H7 (cell line): ENCODE measurements around the gene LRIT1. TPM values are rescaled to one million over a fixed set of nuclear protein-coding genes. Genes with fewer than 3 reads are reported as not detected.

ENCODE experiments used
- DNase-seq: peaks from one replicate; pipeline ENCODE4 v3.0.0; 2012
- H3K27me3 ChIP-seq: 2 replicates; pipeline ENCODE4 v1.6.0; 2011; ENCODE audit warnings: mild to moderate bottlenecking, low read length; ENCODE audit not compliant: control insufficient read depth, insufficient read depth
- H3K36me3 ChIP-seq: replicated peaks from 2 replicates; pipeline ENCODE4 v1.5.1; 2011; ENCODE audit warnings: low read length; ENCODE audit not compliant: control insufficient read depth, insufficient read depth
- H3K4me3 ChIP-seq: 2 replicates; pipeline ENCODE4 v1.5.1; 2011; ENCODE audit warnings: low read depth, mild to moderate bottlenecking, control low read depth, low read length, moderate library complexity; ENCODE audit not compliant: insufficient read depth
- total RNA-seq: library from RNA; depleted of rRNA; stranded (reverse); fragments of >200 nt; shearing (Covaris generic); gene quantifications from 2 replicates; pipeline ENCODE4 v1.2.3, GENCODE V29; 2014

The LRIT1 gene
- total RNA-seq, 1 experiment from 2014 or later, result not detected

GRCh38 chr10:84261236-84261915, 20.0 kb upstream of the LRIT1 start:
- peaks cover 4% of the 10 kb centered on the region for H3K27me3 ChIP-seq
- no peak for DNase-seq

DNA sequence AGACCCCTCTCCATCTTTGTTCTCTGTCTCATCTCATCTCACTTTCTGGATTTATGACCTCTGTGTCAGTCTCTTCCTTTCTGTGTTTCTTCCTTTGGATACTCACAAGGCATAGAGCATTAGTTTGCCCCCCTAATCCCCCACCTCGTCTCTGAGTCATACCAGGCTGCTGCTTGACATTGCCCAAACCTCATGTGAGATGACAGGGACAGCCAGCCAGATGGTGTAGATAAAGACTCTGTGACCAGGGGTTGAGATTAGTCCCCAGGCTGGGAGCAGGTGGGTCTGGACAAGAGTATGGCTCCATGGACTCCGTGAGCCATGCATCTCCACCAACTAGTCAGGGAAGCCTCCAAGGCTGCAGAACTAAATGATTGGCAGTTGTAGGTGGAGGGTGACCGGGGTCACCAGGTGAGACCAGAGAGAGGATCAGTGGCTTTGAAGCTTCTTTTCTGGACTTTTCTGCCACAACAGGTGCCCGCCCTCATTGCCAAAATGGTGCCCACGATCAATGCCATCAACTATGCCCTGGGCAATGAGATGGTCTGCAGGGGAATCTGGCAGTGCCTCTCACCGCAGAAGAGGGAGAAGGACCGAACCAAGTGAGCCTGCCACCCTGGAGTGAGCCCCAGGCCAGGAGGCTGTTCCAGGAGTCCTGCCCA, 16.8 kb upstream of the LRIT1 start:
- H3K27me3 ChIP-seq, result peaks cover 4% of the 10 kb centered on the region
- no peak overlapping the region for H3K4me3 ChIP-seq
- no peak for DNase-seq
- no peaks in the 10 kb centered on the region for H3K36me3 ChIP-seq

More at GRCh38 chr10:84261236-84261915, 20.0 kb upstream of the LRIT1 start:
- Histone ChIP-seq H3K36me3 (no peaks in the 10 kb centered on the region), H3K4me3 (no peak overlapping the region)

DNA sequence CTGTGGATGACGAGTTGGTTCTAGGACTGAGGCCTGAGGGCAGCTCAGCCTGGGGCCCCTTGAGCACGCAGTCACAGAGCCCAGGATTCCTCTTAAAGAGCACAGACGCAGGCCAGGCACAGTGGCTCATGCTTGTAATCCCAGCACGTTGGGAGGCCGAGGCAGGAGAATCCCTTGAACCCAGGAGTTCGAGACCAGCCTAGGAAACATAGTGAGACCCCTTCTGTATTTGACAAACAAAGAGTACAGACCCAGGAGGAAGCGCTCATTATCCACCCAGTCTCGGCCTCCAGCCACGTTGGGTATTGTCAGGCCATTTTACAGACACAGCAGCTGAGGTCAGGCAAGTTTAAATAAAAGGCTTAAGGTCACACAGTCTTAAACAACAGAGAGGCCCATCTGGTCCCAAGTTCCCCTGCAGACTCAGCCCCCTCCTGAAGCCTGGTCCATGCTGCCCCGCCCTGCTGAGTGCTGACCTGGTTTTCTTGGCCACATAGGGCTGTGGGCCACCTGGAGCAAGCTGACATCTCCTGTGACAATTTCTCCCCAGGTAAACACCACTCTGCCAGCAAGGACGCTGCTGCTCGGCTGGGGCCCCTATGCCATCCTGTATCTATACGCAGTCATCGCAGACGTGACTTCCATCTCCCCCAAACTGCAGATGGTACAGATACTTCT, 16.1 kb upstream of the LRIT1 start:
- H3K4me3 ChIP-seq, result no peak overlapping the region
- DNase-seq, result no peak
- H3K27me3 ChIP-seq, result peaks cover 4% of the 10 kb centered on the region
- no peaks in the 10 kb centered on the region for H3K36me3 ChIP-seq

- peak; percentile 90 for DNase-seq
- H3K36me3 ChIP-seq, result no peaks in the 10 kb centered on the region
Observed at GRCh38 chr10:84256510-84257342, 15.4 kb upstream of the LRIT1 start.

DNA sequence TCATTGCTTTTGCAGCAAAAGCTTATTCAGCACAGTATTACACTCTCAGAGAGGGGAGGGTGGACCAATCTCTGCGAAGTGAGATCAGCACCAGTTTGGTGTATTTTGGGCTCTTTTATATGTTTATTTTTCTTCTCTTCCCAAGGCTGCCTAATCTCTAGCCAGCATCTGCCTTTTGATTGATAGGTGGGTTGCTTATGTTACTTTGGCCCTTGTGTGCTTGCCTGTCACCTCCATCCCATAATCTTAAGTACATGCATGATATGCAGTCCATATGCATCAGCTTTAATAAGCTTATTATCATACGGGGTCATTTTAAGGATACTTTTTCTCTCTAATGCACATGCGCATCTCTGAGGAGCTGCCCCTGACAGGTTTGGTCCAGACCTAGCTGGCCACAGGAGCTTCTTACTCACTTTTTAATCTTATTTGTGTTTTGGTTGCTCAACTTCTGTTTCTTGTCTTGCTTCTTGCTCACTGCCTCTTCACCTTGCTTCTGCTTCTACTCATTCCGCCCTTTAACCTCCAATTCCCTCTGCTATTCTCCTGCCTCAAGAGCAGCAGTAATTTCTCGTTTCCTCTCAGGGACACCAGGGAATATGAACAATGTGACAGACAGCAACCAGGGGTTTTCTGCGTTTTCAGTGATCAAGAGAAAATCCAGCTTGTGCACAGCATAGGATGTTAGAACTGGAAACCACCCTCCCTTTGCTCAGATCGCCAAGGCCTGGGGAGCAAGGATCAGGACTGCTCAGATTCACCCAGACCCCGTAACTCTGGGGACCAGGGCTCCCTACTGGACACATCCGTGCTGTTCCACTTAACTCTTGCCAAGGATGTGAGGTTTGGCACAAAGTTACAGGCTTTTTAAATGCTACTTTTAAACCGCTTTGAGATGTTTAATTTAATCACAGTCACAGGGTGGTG, 13.5 kb upstream of the LRIT1 start:
- Histone ChIP-seq H3K27me3 (peaks cover 4% of the 10 kb centered on the region), H3K36me3 (no peaks in the 10 kb centered on the region), H3K4me3 (no peak overlapping the region)
- no peak for DNase-seq

More at GRCh38 chr10:84256510-84257342, 15.4 kb upstream of the LRIT1 start:
- H3K4me3 ChIP-seq, result no peak overlapping the region
- peaks cover 4% of the 10 kb centered on the region for H3K27me3 ChIP-seq

GRCh38 chr10:84248794-84249193, 7.4 kb upstream of the LRIT1 start:
- Histone ChIP-seq H3K4me3 (no peak overlapping the region), H3K27me3 (no peaks in the 10 kb centered on the region; the same call in 1 of the 2 replicates), H3K36me3 (no peaks in the 10 kb centered on the region)
- DNase-seq, result no peak

DNA sequence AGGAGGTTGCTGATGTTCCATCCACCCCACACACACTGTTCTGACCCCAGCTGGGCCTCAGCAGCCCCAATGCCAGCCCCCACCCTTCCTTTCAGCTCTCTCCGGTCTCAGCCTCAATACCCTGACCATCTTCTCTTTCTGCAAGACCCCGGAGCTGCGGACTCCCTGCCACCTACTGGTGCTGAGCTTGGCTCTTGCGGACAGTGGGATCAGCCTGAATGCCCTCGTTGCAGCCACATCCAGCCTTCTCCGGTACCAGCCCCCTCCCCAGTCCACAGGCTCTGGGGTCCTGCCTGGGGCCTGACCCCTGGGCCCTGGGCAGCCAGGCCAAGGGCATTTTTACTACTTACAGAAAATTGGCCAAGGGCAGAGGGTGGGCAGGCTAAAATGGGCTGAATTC, 6.2 kb upstream of the LRIT1 start:
- Histone ChIP-seq H3K36me3 (no peaks in the 10 kb centered on the region), H3K4me3 (no peak overlapping the region), H3K27me3 (no peaks in the 10 kb centered on the region; the same call in 1 of the 2 replicates)
- peak; percentile 32 for DNase-seq

GRCh38 chr10:84244651-84245270, 3.4 kb upstream of the LRIT1 start, which contains the start of gene RGR:
TSS of gene RGR (plus strand) at chr10:84245053. CDS start at chr10:84245091, 38 bp downstream.
- Histone ChIP-seq H3K36me3 (no peaks in the 10 kb centered on the region), H3K27me3 (no peaks in the 10 kb centered on the region; the same call in 1 of the 2 replicates), H3K4me3 (no peak within 1 kb of the TSS)
- DNase-seq, result no peak

DNA sequence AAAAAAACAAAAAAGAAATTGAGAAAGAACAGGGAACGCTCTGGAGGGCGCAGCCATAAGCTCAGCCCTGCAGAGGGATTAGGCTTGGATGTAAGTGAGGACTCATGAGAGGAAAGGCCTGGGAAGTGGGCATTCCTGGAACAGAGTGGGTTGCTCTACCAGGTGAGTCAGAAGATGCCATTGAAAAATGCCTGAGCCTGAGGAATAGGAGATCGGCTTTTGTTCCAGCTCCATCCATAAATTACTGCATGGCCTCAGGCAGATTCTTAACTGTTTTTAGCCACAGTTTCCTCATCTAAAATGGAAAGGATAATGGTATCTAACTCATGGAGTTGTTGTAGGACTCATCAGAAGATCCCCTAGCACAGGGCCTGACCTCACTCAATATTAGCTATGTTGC, 2.4 kb upstream of the LRIT1 start:
- Histone ChIP-seq H3K4me3 (no peak overlapping the region), H3K36me3 (no peaks in the 10 kb centered on the region), H3K27me3 (no peaks in the 10 kb centered on the region; the same call in 1 of the 2 replicates)
- no peak for DNase-seq

- H3K36me3 ChIP-seq, result no peaks in the 10 kb centered on the region
- no peak overlapping the region for H3K4me3 ChIP-seq
- DNase-seq, result no peak
- H3K27me3 ChIP-seq, result peaks cover 3% of the 10 kb centered on the region; the same call in 1 of the 2 replicates
Observed at GRCh38 chr10:84238909-84239308, 2.4 kb downstream of the LRIT1 start.

- Histone ChIP-seq H3K4me3 (no peak overlapping the region), H3K36me3 (no peaks in the 10 kb centered on the region), H3K27me3 (peaks cover 3% of the 10 kb centered on the region; the same call in 1 of the 2 replicates)
- DNase-seq, result peak; percentile 97
Observed at GRCh38 chr10:84237199-84238051, 3.9 kb downstream of the LRIT1 start.

DNA sequence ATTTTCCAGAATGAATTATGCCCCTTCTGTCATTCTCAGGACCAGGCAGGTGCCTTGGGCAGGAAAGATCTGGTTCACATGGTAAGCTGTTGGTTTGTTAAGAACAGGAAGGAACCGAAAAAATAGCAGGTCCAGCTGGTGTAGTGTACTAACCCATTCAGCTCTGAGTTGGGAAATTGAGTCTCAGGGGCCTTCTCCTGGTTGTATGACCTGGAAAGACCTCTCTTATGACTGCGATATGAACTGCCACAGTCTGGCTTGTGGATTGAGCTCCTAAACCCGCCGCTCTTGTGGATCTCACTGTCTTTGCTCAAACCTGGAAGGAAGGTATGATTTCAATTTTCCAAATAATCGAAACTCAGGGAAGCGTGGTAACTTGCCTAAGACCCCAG, 4.5 kb downstream of the LRIT1 start:
- H3K36me3 ChIP-seq, result no peaks in the 10 kb centered on the region
- H3K27me3 ChIP-seq, result peaks cover 3% of the 10 kb centered on the region; the same call in 1 of the 2 replicates
- no peak overlapping the region for H3K4me3 ChIP-seq
- no peak for DNase-seq
